Measurements from ENCODE around the gene EXOG. TPM values are rescaled to one million over a fixed set of nuclear protein-coding genes. Genes with fewer than 3 reads are reported as not detected.

Gene EXOG
- total and polyA plus RNA-seq, 12 donors, result 10.7 to 39.9 (median 25.4) TPM

GRCh38 chr3:38553071-38553470, 56.9 kb downstream of the EXOG start:
- H3K9me3 ChIP-seq, result peaks cover 0 to 8% (median 0%) of the 10 kb centered on the region in 11 donors
- WGBS, 2 donors, result 88 to 92% methylated on average over 2 of the region's 2 CpGs
- ATAC-seq, result no peak
- intact Hi-C loops (cut with DNase I), result no loop called here
- no peak overlapping the region for H3K27ac ChIP-seq
- DNase-seq, result no peak
- H3K27me3 ChIP-seq, result no peaks in the 10 kb centered on the region
- no peak overlapping the region for H3K4me3 ChIP-seq
- H3K4me1 ChIP-seq, result peaks cover 0 to 17% (median 6%) of the 10 kb centered on the region in 9 donors
- no peak for TF ChIP-seq CTCF (IDR thresholded peaks at IDR 0.05)
- peaks cover 0 to 65% (median 0%) of the 10 kb centered on the region in 9 donors for H3K36me3 ChIP-seq

- ATAC-seq, result no peak
- Histone ChIP-seq H3K9me3 (peaks cover 0 to 8% (median 0%) of the 10 kb centered on the region in 11 donors), H3K27me3 (no peaks in the 10 kb centered on the region), H3K4me1 (peaks cover 0 to 5% (median 0%) of the 10 kb centered on the region in 9 donors), H3K27ac (no peak overlapping the region), H3K36me3 (peaks cover 0 to 74% (median 0%) of the 10 kb centered on the region in 9 donors), H3K4me3 (no peak overlapping the region)
- DNase-seq, result no peak
- TF ChIP-seq CTCF (IDR thresholded peaks at IDR 0.05), result no peak
- WGBS, 2 donors, result 87 to 91% methylated on average over 8 of the region's 8 CpGs
- intact Hi-C loops (cut with DNase I), result no loop called here
Observed at GRCh38 chr3:38554127-38554827, 58.1 kb downstream of the EXOG start.

- DNase-seq, result no peak
- Histone ChIP-seq H3K9me3 (peaks cover 0 to 8% (median 0%) of the 10 kb centered on the region in 11 donors), H3K36me3 (peaks cover 0 to 75% (median 0%) of the 10 kb centered on the region in 9 donors), H3K27me3 (no peaks in the 10 kb centered on the region), H3K27ac (no peak overlapping the region), H3K4me1 (peaks cover 0 to 4% (median 0%) of the 10 kb centered on the region in 9 donors), H3K4me3 (no peak overlapping the region)
- ATAC-seq, result no peak
- WGBS, 2 donors, result 85% methylated on average over 6 of the region's 6 CpGs
- intact Hi-C loops (cut with DNase I), result no loop called here
- no peak for TF ChIP-seq CTCF (IDR thresholded peaks at IDR 0.05)
Observed at GRCh38 chr3:38555149-38555840, 59.2 kb downstream of the EXOG start.

- no peak overlapping the region for H3K4me3 ChIP-seq
- ATAC-seq (no peak), DNase-seq (no peak)
- intact Hi-C loops (cut with DNase I), result no loop called here
- H3K4me1 ChIP-seq, result peaks cover 0 to 4% (median 0%) of the 10 kb centered on the region in 9 donors
- H3K27ac ChIP-seq, result no peak overlapping the region
- H3K27me3 ChIP-seq, result no peaks in the 10 kb centered on the region
- H3K36me3 ChIP-seq, result peaks cover 0 to 75% (median 0%) of the 10 kb centered on the region in 9 donors
- no peak for TF ChIP-seq CTCF (IDR thresholded peaks at IDR 0.05)
- H3K9me3 ChIP-seq, result peaks cover 0 to 8% (median 0%) of the 10 kb centered on the region in 11 donors
- 90 to 92% methylated on average over 2 of the region's 2 CpGs for WGBS, 2 donors
Observed at GRCh38 chr3:38555926-38556325, 59.8 kb downstream of the EXOG start.
